ENCODE measurements around the gene TMEM185B. TPM values are rescaled to one million over a fixed set of nuclear protein-coding genes. Genes with fewer than 3 reads are reported as not detected.

Gene TMEM185B
- 29.5 TPM for total RNA-seq

- H3K4me1 ChIP-seq: peaks cover 43% of the 10 kb centered on the region
- peak in 1 of 2 donors; percentile 90 for DNase-seq (ENCODE audit: extremely low spot score in 2 of 2)
- peak within 1 kb of the TSS; percentile 68 to 93 for H3K4me3 ChIP-seq
- no peaks in the 10 kb centered on the region for H3K36me3 ChIP-seq
- intact Hi-C loops (cut with DNase I): loop anchor here (10.0 kb wide), 1 partner anchor 92 kb away; no protein-coding TSS in a partner anchor
- TF ChIP-seq POLR2A (IDR thresholded peaks at IDR 0.05) (peak in 1 of 2 donors; percentile 15), POLR2AphosphoS5 (IDR thresholded peaks at IDR 0.05; ENCODE audit: insufficient read depth in 1 of 2, low read depth in 1 of 2) (peak in 1 of 2 donors; percentile 65)
- TF ChIP-seq, protein P1, sequence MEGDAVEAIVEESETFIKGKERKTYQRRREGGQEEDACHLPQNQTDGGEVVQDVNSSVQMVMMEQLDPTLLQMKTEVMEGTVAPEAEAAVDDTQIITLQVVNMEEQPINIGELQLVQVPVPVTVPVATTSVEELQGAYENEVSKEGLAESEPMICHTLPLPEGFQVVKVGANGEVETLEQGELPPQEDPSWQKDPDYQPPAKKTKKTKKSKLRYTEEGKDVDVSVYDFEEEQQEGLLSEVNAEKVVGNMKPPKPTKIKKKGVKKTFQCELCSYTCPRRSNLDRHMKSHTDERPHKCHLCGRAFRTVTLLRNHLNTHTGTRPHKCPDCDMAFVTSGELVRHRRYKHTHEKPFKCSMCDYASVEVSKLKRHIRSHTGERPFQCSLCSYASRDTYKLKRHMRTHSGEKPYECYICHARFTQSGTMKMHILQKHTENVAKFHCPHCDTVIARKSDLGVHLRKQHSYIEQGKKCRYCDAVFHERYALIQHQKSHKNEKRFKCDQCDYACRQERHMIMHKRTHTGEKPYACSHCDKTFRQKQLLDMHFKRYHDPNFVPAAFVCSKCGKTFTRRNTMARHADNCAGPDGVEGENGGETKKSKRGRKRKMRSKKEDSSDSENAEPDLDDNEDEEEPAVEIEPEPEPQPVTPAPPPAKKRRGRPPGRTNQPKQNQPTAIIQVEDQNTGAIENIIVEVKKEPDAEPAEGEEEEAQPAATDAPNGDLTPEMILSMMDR (IDR thresholded peaks at IDR 0.05): no peak
- no peaks in the 10 kb centered on the region for H3K9me3 ChIP-seq
- peak within 1 kb of the TSS; percentile 86 for H3K27ac ChIP-seq
- no peaks in the 10 kb centered on the region for H3K27me3 ChIP-seq
Measured at GRCh38 chr2:120223034-120223912, at the start of gene TMEM185B. Gene TMEM185B, minus strand, starts transcription at chr2:120223400. Its CDS starts 424 bp downstream, at chr2:120222976.

- no peak for DNase-seq (ENCODE audit: extremely low spot score in 2 of 2)
- H3K9me3 ChIP-seq: no peaks in the 10 kb centered on the region
- H3K27me3 ChIP-seq: no peaks in the 10 kb centered on the region
- H3K4me1 ChIP-seq: peaks cover 13% of the 10 kb centered on the region
- no peaks in the 10 kb centered on the region for H3K36me3 ChIP-seq
- H3K4me3 ChIP-seq: no peak overlapping the region
- intact Hi-C loops (cut with DNase I): no loop called here
- TF ChIP-seq, protein P1 (IDR thresholded peaks at IDR 0.05): no peak
- TF ChIP-seq POLR2A (IDR thresholded peaks at IDR 0.05) (no peak), POLR2AphosphoS5 (IDR thresholded peaks at IDR 0.05; ENCODE audit: insufficient read depth in 1 of 2, low read depth in 1 of 2) (no peak)
- no peak overlapping the region for H3K27ac ChIP-seq
Measured at GRCh38 chr2:120271711-120272379, 48.6 kb upstream of the TMEM185B start.

GRCh38 chr2:120269816-120270215, 46.6 kb upstream of the TMEM185B start:
- H3K27ac ChIP-seq: no peak overlapping the region
- no peaks in the 10 kb centered on the region for H3K36me3 ChIP-seq
- no peak for DNase-seq (ENCODE audit: extremely low spot score in 2 of 2)
- no peak overlapping the region for H3K4me3 ChIP-seq
- TF ChIP-seq, protein P1 (IDR thresholded peaks at IDR 0.05): no peak
- TF ChIP-seq POLR2A (IDR thresholded peaks at IDR 0.05): no peak
- no peak for TF ChIP-seq POLR2AphosphoS5 (IDR thresholded peaks at IDR 0.05; ENCODE audit: insufficient read depth in 1 of 2, low read depth in 1 of 2)
- no peaks in the 10 kb centered on the region for H3K9me3 ChIP-seq
- H3K4me1 ChIP-seq: peaks cover 13% of the 10 kb centered on the region
- intact Hi-C loops (cut with DNase I): no loop called here
- H3K27me3 ChIP-seq: no peaks in the 10 kb centered on the region

DNA sequence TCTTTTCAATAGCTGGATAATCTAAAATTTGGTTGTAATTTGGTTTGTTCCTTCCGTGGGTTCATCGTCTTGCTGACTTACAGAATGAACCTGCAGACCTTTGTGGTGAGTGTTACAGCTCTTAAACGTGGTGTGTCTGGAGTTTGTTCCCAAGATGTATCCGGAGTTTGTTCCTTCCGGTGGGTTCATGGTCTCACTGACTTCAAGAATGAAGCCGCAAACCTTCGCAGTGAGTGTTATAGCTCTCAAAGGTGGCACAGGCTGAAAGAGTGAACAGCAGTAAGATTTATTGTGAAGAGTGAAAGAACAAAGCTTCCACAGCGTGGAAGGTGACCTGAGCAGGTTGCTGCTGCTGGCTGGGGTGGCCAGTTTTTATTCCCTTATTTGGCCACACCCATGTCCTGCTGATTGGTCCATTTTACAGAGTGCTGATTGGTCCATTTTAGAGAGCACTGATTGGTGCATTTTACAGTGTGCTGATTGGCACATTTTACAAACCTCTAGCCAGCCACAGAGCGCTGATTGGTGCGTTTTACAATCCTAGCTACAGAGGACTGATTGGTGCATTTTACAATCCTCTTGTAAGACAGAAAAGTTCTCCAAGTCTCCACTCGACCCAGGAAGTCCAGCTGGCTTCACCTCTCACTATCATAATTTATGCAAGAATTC, 46.0 kb upstream of the TMEM185B start:
- Histone ChIP-seq H3K4me1 (peaks cover 13% of the 10 kb centered on the region), H3K27me3 (no peaks in the 10 kb centered on the region), H3K9me3 (no peaks in the 10 kb centered on the region), H3K4me3 (no peak overlapping the region), H3K27ac (no peak overlapping the region), H3K36me3 (no peaks in the 10 kb centered on the region)
- no peak for DNase-seq (ENCODE audit: extremely low spot score in 2 of 2)
- intact Hi-C loops (cut with DNase I): no loop called here
- TF ChIP-seq POLR2A (IDR thresholded peaks at IDR 0.05): no peak
- TF ChIP-seq, protein P1 (IDR thresholded peaks at IDR 0.05): no peak
- no peak for TF ChIP-seq POLR2AphosphoS5 (IDR thresholded peaks at IDR 0.05; ENCODE audit: insufficient read depth in 1 of 2, low read depth in 1 of 2)
